Measurements from ENCODE around the gene RNF32.
"Not testable (repeated sequence)": the region's sequence is repeated elsewhere in the genome, so short reads cannot be mapped to it uniquely, and the experiment has no call there.

Gene RNF32

GRCh38 chr7:156676263-156676662, 35.7 kb downstream of the RNF32 start:
- ATAC-seq = no peak

- ATAC-seq = no peak
These were observed 36.9 kb downstream of the RNF32 start for GRCh38 chr7:156677374-156678054.

GRCh38 chr7:156680281-156680680, 39.7 kb downstream of the RNF32 start:
- ATAC-seq = no peak

GRCh38 chr7:156682928-156683327, 42.4 kb downstream of the RNF32 start:
- no peak for ATAC-seq

GRCh38 chr7:156684251-156684650, 43.7 kb downstream of the RNF32 start:
- no peak for ATAC-seq

GRCh38 chr7:156684661-156685060, 44.1 kb downstream of the RNF32 start:
- ATAC-seq = no peak

- no peak for ATAC-seq
These were observed 51.2 kb downstream of the RNF32 start for GRCh38 chr7:156691764-156692163.

- ATAC-seq = no peak
These were observed 52.3 kb downstream of the RNF32 start for GRCh38 chr7:156692849-156693248.

GRCh38 chr7:156693627-156694026, 53.1 kb downstream of the RNF32 start:
- ATAC-seq = no peak

- ATAC-seq = not testable (repeated sequence)
These were observed 56.7 kb downstream of the RNF32 start for GRCh38 chr7:156697283-156697682.

- ATAC-seq = not testable (repeated sequence)
These were observed 57.9 kb downstream of the RNF32 start for GRCh38 chr7:156698512-156698911.

GRCh38 chr7:156701787-156702186, 61.2 kb downstream of the RNF32 start:
- ATAC-seq = not testable (repeated sequence)

- no peak for ATAC-seq
These were observed 61.8 kb downstream of the RNF32 start for GRCh38 chr7:156702399-156702798.

- no peak for ATAC-seq
These were observed 62.6 kb downstream of the RNF32 start for GRCh38 chr7:156703209-156703608.

GRCh38 chr7:156703773-156704482, 63.4 kb downstream of the RNF32 start:
- no peak for ATAC-seq

- no peak for ATAC-seq
These were observed 81.7 kb downstream of the RNF32 start for GRCh38 chr7:156722043-156722826.

GRCh38 chr7:156725073-156725472, 84.5 kb downstream of the RNF32 start:
- ATAC-seq = no peak

- ATAC-seq = no peak
These were observed 85.4 kb downstream of the RNF32 start for GRCh38 chr7:156725936-156726335.
